Stimulated activated CD4-positive, alpha-beta T cell treated with anti-CD3 and anti-CD28 coated beads, Interleukin-1b, Interleukin-23, amount 100 ng/mL, for 1 hour (primary cell): ENCODE measurements around the gene NOPCHAP1.
"Not testable (repeated sequence)": the region's sequence is repeated elsewhere in the genome, so short reads cannot be mapped to it uniquely, and the experiment has no call there.

ENCODE experiments used
- DNase-seq, 2 donors: peaks; one replicate each; pipeline ENCODE4 v3.0.0-alpha.2; 2020; ENCODE audit warnings: low read depth in 2 of 2

Gene NOPCHAP1, protein sequence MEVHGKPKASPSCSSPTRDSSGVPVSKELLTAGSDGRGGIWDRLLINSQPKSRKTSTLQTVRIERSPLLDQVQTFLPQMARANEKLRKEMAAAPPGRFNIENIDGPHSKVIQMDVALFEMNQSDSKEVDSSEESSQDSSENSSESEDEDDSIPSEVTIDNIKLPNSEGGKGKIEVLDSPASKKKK

DNA sequence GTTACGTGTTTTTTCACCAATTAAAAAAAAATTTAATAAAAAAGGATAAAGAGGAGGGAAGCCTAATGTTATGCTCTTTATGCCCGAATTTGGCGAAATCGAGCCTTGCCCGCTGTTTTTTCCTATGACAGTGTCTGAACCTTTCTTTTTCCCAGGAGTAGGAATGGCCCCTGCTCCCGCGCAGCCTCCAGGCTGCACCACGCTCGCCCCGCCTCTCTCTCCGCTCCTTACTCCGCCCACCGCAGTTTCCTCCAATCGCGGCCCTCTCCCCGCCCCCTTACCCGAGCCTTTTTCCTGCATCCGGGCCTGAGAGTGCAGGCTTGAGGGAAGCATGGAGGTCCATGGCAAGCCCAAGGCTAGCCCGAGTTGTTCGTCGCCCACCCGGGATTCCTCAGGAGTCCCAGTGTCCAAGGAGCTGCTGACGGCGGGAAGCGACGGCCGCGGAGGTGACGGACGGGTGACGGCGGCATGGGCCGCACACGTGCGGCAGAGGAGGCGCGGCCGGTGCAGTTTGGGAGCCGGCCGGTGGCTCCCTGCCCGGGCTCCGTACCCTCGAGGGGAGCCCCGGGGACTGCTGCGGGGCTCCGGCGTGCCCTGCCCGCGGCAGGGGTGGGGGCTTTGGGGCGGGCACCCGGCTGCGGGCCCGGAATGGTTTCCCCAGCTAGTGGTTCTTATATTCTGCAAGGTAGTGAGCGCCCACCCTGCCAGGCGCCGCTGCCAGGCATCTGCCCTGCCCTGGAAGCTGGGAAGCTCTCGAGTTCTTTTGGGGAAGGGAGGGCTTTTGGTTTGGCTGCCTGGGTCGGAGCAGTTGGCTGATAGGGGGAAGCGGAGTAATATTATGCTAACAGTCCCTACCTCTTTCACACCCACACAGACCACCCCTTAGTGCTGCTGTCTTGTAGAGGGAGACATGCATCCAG lies at the start of gene NOPCHAP1:
Gene NOPCHAP1, plus strand, starts transcription at position 295 of the 920 bp plus-strand sequence. Its CDS starts 37 bp downstream, at position 332.
- peak; percentile 32 to 73 for DNase-seq

DNA sequence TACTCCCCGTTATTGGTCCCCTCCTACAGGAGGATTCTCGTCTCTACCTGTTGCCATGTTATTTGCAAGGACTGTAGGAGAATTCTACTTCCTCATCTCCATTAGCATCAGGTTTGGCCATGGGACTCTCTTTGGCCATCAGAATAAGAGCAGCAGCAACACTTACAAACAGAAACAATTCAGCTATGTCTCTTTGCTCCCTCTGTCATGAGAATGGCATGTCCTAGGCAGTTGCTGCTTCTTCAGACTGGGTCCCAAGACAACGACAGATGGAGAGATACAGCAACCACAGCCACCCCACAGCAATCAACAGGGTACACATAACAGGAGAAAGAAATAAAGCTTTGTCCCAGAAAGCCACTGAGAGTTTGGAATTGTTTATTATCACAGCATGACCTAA lies 47.7 kb upstream of the NOPCHAP1 start:
- DNase-seq: no peak

DNA sequence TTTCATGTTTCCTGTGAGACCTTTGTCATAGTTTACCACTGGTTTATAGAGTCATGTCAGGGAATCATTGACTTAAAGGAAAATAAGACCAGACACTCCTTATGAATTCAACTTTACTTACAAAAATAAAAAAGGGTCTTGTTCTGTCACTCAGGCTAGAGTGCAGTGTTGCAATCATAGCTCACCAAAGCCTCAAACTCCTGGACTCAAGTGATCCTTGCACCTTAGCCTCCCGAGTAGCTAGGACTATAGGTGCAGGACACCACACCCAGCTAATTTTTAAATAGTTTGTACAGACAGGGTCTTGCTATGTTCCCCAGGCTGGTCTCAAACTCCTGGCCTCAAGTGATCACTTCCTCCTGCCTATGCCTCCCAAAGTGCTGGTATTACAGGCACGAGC lies 47.0 kb upstream of the NOPCHAP1 start:
- DNase-seq: no peak

DNA sequence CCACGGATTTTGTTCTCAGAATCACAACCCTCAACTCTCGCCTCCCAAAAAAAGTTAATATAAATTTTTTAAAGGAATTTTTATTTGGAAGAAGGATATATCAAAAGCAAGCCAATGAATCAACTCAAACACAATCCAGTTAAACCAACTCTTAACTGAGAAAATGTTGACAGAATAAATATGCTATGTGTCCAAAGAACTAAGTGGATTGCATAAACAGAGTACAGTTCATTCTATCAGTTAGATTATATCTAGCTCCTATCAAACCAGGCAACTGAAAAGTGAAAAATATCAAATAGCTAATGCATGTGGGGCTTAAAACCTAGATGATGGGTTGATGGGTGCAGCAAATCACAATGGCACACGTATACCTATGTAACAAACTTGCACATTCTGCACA lies 44.7 kb upstream of the NOPCHAP1 start:
- DNase-seq: no peak

DNA sequence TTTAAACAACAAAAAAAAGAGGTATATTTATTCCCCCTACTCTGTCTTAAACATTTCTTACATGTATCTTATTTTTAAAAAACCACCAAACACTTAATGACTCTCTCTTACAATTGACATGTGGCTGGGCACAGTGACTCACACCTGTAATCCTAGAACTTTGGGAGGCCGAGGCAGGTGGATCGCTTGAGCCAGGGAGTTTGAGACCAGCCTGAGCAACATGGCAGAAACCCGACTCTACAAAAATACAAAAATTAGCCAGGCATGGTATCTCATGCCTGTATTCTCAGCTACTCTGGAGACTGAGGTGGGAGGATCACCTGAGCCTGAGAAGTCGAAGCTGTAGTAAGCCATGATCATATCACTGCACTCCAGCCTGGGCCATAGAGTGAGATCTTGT lies 44.0 kb upstream of the NOPCHAP1 start:
- no peak for DNase-seq

DNA sequence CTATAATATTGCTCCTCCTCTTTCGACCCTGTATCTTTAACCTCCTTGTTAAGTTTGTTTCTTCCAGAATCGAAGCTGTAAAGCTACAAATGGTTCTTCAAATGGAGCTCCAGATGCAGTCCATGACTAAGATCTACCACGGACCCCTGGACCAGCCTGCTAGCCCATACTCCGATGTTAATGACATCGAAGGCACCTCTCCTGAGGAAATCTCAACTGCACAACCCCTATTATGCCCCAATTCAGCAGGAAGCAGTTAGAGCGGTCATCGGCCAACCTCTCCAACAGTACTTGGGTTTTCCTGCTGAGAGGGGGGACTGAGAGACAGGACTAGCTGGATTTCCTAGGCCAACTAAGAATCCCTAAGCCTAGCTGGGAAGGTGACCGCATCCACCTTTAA lies 42.7 kb upstream of the NOPCHAP1 start:
- DNase-seq: not testable (repeated sequence)

DNA sequence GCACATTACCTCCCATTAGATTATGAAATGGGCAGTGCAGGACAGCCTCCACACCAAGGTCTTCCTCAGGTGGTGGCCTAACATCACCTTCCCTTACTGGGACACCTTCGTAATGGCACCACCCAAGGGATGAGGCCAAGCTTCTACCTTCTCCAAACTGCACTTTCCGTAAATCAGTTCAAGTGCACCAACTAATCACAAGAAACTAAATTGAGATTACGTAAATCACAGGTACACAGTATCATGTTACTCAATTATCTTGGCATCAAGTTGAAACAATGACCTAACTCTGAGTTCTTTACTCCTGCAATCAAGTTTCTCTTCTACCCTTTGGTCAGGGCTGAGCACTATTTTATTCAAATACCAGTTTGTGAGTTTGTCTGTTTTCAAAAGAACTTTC lies 41.9 kb upstream of the NOPCHAP1 start:
- no peak for DNase-seq

DNA sequence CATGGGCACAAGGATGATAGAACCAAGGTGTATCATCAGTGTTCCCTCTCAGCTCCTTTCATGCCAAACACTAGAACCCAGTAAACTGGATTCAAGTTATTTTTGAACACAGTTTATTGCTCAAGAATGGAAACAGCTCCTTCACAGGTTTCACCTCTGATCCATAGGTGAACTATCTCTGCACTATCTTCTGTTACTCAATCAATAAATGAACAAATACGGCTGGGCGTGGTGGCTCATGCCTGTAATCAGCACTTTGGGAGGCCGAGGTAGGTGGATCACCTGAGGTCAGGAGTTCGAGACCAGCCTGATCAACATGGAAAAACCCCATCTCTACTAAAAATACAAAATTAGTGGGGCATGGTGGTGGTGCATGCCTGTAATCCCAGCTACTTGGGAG lies 37.4 kb upstream of the NOPCHAP1 start:
- not testable (repeated sequence) for DNase-seq

DNA sequence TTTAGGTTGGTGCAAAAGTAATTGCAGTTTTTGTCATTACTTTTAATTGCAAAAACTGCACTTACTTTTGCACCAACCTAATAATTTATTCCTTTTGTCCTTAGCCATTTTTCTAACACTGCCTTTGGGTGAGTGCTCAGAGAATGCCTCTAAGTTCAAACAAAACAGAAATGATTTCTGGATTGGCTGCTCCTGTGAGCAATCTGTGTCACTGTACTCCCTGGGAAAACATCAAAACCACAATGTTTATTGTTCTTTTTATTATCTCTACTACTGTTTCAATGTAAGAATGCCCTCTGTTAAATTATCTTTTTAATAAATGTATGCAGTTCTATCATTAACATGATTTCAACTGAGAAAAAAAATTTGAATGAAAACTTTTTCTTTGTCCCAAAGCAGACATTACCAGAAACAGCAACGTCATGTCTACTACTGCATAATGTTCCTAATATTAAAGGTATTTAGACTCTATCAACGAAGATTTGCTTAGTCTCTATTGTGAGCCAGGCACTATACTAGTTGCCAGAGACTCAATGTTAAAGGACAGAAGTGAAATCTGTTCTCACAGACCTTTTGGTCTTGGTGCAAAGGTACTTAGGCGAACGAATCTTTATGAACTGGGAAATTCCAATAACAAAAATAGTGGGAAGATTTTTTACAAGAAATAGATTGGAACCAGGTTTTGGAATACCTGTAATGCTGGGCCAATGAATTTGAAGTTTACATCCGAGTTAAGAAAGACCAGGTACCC lies 34.2 kb upstream of the NOPCHAP1 start:
- no peak for DNase-seq

DNA sequence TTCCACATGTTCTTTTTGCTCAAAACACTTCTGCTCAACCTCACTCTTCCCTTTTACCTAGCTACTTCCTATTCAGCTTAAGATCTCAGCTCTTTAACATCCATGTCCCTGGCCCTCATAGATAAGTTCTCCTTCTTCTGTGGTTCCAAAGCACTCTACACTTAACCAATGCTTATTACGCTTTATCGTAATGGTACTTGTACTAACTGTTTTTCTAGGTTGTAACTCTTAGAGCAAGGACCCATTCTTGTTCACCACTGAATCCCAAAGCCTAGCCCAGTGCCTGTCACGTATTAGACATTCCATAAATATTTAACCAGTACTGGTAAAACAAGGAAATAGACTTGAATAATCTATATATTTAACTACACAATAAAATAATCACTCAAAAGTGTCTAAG lies 33.3 kb upstream of the NOPCHAP1 start:
- no peak for DNase-seq

DNA sequence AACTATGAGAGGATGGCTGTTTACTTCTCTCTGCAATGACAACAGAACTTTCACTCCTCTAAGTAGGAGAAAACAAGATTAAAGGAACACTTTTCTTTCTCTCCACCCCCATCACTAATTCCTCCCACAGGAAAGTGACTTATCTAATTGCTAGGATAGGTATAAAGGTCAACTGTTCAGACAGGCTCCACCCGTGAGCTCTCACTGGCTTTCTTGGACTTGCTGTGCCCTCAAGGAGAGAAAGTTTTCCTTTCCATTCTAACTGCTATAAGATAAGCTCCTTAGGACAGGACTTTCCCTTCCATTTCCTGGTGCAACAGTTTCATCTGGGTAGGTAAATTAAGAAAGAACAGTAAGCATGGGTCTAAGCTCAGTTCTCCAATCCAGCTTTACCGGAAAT lies 32.8 kb upstream of the NOPCHAP1 start:
- no peak for DNase-seq

DNA sequence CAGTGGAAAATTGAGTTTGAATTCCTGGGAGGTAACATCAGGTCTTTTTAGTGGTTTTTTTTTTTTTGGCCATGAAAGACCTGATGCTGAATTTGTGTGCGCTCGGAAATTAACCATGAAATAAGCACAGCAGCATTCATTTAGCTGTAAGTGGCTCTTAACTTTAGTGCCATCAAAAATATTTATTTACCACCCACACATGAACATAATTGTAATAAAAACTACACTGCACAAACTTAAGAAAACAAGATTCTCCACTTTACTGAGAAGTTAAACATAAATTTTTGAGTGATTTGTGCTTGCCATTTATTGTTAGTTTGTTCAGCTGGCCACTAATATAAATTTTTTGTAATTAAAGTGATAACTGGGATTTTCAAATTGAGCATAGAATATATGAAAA lies 30.4 kb upstream of the NOPCHAP1 start:
- no peak for DNase-seq

DNA sequence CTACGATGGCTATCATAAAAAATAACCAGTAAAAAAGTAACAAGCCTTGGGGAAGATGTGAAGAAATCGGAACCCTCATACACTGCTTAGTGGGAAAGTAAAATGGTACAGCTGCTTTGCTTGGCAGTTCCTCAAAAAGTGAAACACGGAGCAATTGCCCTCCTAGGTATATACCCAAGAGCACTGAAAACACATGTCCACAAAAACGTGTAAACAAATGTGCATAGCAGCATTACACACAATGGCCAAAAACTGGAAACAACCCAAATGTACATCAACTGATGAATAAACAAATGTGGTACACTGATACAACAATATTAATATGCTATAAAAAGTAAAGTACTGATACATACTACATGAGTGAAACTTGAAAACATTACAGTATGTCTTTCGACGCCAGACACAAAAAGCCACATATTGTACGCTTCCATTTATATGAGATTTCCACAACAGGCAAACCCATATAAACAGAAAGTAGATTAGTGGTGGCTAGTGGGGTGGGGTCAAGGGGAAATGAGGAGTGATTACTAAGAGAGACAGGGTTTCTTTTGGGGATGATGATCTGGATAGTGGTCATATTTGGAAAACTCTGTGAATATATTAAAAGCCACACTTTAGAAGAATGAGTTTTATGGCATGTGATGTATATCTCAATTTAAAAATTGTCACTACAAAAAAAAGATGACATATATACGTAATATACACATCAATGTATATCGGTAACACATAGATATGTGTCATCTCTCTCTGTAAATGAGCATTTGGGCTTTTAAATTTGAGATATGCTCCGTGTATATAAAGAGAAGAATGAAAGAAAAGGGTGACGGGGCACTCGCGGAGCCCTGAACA lies 29.0 kb upstream of the NOPCHAP1 start:
- no peak for DNase-seq

DNA sequence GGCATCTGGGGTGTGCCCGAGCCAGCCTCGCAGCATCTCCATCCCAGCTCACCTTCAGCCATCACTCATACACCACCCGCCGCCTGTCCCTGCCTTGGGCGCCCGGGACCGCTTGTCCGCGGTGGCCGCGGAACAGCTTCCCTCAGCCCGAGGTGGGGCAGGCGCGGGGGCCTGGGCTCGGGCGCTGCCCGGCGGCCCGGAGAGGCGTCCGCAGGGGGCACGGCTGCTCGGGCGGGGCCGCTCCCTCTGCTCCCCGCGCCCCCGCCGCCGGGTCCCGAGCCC lies 28.5 kb upstream of the NOPCHAP1 start:
- no peak for DNase-seq

DNA sequence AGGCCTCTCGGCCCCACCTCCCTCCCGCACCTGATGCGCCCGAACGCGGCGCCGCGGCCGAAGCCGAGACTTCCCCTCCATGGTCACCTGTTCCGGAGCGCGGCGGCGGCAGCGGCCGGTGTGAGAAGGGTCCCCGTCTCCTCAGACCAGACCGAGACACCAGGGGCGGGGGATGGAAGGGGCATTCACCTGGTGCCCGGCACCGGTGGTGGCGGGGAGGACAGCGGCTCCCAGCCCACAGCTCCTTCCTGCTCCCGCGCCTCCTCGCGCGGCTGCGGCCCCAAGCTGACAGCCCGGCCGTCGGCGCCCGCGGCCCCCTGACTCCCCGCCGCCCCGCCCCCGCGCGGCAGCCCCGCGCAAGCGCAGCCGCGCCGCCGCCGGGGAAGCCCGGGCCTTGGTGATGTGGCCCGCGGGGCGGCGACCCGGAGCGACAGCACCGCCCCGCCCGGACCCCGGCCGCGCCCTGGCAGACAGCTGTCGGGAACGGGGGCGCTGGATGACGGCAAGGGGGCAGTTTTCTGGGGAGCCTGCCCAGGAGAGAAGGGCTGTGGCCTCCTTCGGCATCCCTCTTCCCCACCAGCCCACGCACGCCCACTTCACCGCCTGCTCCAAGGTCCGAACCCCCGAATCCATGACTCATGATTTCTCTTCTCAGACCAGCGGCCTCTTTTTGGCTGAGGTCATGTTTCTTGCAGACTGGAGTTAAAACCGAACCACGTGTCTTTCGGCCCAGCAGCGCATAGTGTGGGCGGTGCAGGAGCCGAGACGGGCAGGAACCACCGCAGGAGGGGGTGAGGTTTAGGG lies 27.9 kb upstream of the NOPCHAP1 start, which contains the start of gene SLC41A2:
Gene SLC41A2, minus strand, starts transcription at position 290 of the 804 bp plus-strand sequence. CDS start 29,763 bp downstream, outside the sequence.
- peak; percentile 47 to 63 for DNase-seq

DNA sequence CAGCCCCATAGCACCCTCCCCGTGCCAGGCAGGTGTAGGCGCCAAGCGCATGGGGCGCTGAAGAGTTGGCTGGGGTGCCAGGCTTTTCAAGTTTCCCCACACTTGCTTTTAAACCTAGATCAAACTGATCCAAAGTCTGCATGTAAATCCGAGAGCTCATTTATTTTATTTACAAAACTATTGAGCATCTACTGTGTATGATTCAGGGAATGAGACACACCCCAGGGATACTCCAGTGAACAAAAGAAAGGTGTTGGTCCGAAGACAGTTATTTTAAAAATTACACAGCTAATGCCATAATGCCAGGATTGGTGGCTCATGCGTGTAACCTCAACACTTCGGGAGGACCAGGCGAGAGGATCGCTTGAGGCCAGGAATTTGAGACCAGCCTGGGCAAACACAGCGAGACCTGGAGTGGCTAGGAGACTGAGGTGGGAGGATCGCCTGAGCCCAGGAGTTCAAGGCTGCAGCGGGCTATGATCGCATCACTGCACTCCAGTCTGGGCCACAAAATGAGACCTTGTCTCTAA lies 27.2 kb upstream of the NOPCHAP1 start:
- DNase-seq: no peak

DNA sequence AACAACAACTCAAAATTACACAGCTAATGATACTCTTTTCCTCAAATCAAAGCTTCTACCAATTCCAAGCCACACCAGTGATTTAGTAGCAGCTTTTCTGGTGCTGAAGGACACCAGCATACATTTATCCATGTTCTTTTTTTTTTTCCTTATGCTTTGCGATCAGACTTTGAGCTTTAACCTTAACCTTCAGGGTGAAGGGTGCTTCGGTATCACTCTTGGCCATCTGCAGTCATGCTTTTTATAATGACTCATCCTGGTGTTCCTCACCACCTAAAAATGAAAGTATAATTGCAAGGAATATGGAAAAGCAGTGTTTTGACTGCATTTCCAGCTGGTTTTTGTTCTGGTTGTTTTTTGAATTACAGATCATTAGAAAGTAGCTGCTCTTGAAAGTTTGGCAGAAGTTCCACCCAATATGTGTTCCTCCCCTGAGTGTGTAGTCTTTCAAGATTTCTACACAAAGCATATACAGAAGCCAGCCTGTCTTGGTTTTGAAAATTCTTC lies 26.7 kb upstream of the NOPCHAP1 start:
- DNase-seq: no peak

DNA sequence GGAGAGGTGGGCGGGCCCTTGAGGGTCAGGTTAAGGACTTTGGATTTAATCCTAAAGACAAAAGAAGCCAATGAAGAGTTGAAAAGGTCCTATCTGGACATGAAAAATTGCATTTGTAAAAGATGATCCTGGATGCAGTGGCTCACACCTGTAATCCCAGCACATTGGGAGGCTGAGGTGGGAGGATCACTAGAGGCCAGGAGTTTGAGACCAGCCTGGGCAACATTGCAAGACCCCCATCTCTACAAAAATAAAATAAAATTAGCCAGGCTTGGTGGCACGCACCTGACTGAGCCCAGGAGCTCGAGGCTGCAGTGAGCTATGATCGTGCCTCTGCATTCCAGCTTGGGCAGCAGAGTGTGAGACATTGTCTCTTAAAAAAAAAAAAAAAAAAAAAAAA lies 25.7 kb upstream of the NOPCHAP1 start:
- no peak for DNase-seq

DNA sequence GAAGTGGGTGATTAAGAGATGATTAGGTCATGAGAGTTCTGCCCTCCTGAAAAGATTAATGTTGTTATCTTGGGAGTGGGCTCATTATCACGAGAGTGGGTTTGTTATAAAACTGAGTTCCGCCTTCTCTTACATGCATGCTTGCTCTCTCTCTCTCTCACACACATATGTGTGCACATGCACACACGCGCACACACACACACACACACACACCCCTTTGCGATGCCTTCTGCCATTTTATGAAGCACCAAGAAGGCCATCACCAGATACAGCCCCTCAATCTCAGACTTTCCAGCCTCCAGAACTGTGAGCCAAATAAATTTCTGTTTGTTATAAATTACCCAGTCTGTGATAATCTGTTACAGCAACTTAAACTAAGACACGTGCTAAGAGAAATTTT lies 22.4 kb upstream of the NOPCHAP1 start:
- no peak for DNase-seq

DNA sequence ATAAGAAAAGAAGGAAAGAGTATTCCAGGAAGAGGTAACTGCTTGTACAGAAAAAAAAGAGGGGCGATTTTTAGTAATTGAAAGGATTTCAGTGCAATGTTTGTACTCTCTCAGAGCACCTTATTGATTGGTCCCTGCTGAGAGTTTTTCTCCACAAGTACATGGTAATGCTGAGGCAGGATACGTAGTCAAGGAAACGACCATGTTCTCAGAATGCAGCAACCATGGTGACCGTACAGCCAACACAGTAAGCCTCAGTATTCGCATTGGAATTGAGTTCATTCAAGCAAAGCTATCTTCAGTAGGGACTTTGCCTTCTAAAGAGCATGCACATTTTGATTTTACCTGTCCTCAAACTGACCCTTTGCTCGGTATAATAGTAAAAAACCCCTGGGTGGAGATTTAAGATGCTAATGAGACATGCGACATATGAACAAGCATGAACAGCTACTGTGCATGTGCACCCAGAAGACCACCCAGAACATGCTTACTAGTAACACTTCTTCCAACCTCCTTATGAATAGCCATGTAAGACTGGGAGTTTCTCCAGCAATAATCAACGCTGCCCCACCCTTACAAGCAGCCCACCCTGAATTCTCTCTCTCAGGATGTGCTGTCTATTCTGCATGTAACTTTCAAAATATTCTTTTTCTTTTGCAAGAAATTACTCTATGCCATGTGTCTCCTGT lies 21.8 kb upstream of the NOPCHAP1 start:
- no peak for DNase-seq
